Activated CD4-positive, alpha-beta T cell treated with anti-CD3 and anti-CD28 coated beads for 36 hours (primary cell): ENCODE measurements around the gene CRB1. TPM values are rescaled to one million over a fixed set of nuclear protein-coding genes. Genes with fewer than 3 reads are reported as not detected.
"Not testable (repeated sequence)": the region's sequence is repeated elsewhere in the genome, so short reads cannot be mapped to it uniquely, and the experiment has no call there.

Experiments
- ATAC-seq: fragments of 200-7000 bp; cut with Tn5 transposase; one replicate; pipeline ENCODE4 v1.10.0; 2021; ENCODE audit warnings: mild to moderate bottlenecking, moderate library complexity
- CTCF ChIA-PET: fragments of 350-600 bp; sonication (Branson Sonifier 250); formaldehyde crosslinking; loops from one replicate; lab custom pipeline; 2021; ENCODE audit warnings: antibody characterized with exemption; lab: Charles Lee
- POLR2A ChIA-PET: fragments of 350-600 bp; sonication (Branson Sonifier 250); formaldehyde crosslinking; loops from one replicate; lab custom pipeline; 2021; ENCODE audit warnings: antibody characterized with exemption, inconsistent platforms; lab: Charles Lee
- DNase-seq: peaks from one replicate; pipeline ENCODE4 v3.0.0-alpha.2; 2020
- H3K27ac Mint-ChIP-seq: one replicate; pipeline ENCODE4 v1.8.0; 2021; ENCODE audit warnings: mixed read lengths
- H3K27me3 Mint-ChIP-seq: one replicate; pipeline ENCODE4 v1.8.0; 2021; ENCODE audit warnings: mixed read lengths
- H3K36me3 Mint-ChIP-seq: one replicate; pipeline ENCODE4 v1.8.0; 2021; ENCODE audit warnings: low read depth, mixed read lengths
- H3K4me1 Mint-ChIP-seq: one replicate; pipeline ENCODE4 v1.8.0; 2021; ENCODE audit warnings: mixed read lengths
- H3K4me3 Mint-ChIP-seq: one replicate; pipeline ENCODE4 v1.8.0; 2021; ENCODE audit warnings: mild to moderate bottlenecking, moderate library complexity, mixed read lengths
- H3K9me3 Mint-ChIP-seq: one replicate; pipeline ENCODE4 v1.8.0; 2021; ENCODE audit warnings: low read depth, mixed read lengths
- intact Hi-C, 2 experiments: fragments of 100-400 bp; cut with DNase I in 1 of 2; cut with micrococcal nuclease in 1 of 2; formaldehyde crosslinking; loops; one replicate each; pipeline versions ENCODE4 v1.14.2 to v1.15.1; 2022 to 2024; cut with DNase I, micrococcal nuclease
- total RNA-seq, 2 experiments: library from RNA; stranded (reverse); gene quantifications; one replicate each; pipeline ENCODE4 v1.2.3, GENCODE V29; 2021

Gene CRB1
- total RNA-seq, 2 experiments from 2014 or later = 0.05 to 0.09 TPM

DNA sequence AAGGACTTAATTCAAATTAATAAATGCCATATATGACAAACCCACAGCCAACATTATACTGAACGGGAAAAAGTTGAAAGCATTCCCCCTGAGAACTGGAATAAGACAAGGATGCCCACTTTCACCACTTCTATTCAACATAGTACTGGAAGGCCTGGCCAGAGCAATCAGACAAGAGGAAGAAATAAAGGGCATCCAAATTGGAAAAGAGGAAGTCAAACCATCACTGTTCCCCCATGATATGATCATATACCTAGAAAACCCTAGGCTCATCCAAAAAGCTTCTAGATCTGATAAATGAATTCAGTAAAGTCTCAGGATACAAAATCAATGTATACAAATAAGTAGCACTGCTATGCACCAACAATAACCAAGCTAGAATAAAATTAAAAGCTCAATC is 223.5 kb downstream of the CRB1 start:
- H3K4me3 Mint-ChIP-seq, H3K9me3 Mint-ChIP-seq, DNase-seq, H3K27ac Mint-ChIP-seq, H3K36me3 Mint-ChIP-seq, H3K4me1 Mint-ChIP-seq, intact Hi-C loops, POLR2A ChIA-PET, H3K27me3 Mint-ChIP-seq, CTCF ChIA-PET, ATAC-seq: not testable (repeated sequence)

DNA sequence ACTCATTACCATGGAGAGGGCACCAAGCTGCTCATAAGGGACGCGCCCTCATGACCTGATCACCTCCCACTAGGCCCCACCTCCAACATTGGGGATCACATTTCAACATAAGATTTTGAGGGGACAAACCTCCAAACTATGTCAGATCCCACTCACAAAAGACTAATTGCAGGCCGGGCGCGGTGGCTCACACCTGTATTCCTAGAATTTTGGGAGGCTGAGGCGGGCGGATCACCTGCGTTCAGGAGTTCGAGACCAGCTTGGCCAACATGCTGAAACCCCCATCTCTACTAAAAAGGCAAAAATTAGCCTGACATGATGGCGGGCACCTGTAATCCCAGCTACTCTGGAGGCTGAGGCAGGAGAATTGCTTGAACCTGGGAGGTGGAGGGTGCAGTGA is 228.7 kb downstream of the CRB1 start:
- H3K4me3 Mint-ChIP-seq = no peak overlapping the region
- CTCF ChIA-PET = interaction anchor here (1.4 kb wide), 1 partner anchor 25 kb away, joined by 3 read pairs; no protein-coding TSS in a partner anchor
- POLR2A ChIA-PET = no interaction called here
- intact Hi-C loops = no loop called here
- no peaks in the 10 kb centered on the region for H3K9me3 Mint-ChIP-seq
- no peaks in the 10 kb centered on the region for H3K36me3 Mint-ChIP-seq
- DNase-seq (no peak), ATAC-seq (no peak)
- H3K27me3 Mint-ChIP-seq = no peaks in the 10 kb centered on the region
- no peaks in the 10 kb centered on the region for H3K4me1 Mint-ChIP-seq
- no peak overlapping the region for H3K27ac Mint-ChIP-seq

DNA sequence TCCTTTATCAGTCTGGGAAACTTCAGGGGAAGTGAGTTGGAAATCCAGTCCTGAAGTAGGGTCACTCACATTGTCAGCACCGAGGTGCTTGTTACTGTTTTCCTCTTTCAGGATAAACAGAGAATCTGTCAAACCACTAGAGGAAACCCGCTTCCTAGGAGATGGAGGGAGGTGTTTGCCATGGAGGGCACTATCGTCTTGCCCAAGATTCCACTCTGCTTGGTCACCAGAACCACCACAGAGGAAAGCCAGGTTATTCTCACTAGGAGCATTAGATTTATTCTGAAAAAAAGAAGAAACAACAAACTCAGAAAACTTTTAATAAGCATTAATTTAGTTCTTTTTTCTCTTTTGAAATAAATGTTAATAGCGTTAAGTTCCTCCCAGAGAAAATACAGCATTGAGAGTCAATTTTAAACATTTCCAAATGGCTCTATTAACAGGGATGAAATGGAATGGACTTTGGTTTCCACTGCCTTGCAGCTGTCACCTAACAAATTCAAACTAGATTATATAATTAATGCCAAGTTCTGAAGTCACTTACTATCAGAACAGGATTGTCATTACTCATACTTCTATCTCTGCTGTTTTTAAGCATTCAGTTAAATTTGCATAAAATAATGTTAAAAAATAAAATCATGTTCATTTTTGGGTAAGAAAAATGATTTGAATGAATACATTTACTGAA is 242.8 kb downstream of the CRB1 start:
- ATAC-seq = no peak
- H3K27ac Mint-ChIP-seq = no peak overlapping the region
- H3K36me3 Mint-ChIP-seq = no peaks in the 10 kb centered on the region
- H3K4me1 Mint-ChIP-seq = no peaks in the 10 kb centered on the region
- ChIA-PET CTCF (interaction anchor here (1.6 kb wide), 1 partner anchor 16 kb away, joined by 3 read pairs; no protein-coding TSS in a partner anchor), POLR2A (no interaction called here)
- H3K4me3 Mint-ChIP-seq = no peak overlapping the region
- H3K9me3 Mint-ChIP-seq = no peaks in the 10 kb centered on the region
- no peak for DNase-seq
- intact Hi-C loops = no loop called here
- no peaks in the 10 kb centered on the region for H3K27me3 Mint-ChIP-seq

DNA sequence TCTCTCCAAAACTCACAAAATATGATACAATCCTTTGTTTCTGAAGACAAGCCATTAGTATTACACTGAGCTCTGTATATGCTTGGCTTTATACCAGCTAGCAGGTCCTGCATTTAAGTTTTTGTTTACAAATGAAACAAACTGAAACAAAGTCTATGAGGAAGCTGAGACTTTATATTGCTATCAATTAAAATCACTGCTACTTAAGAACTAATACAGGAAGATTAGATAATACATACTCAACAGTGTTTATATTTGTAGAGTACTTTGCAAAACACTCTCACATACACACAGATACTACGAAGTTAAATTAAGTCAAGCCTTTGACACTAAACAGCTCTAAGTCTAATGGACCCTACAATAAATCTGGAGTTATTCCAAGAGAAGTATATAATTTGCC is 247.4 kb downstream of the CRB1 start:
- no peak overlapping the region for H3K27ac Mint-ChIP-seq
- ATAC-seq = no peak
- H3K4me1 Mint-ChIP-seq = no peaks in the 10 kb centered on the region
- no peak for DNase-seq
- intact Hi-C loops = loop anchor here in 1 of 2 experiments (5.0 kb wide), 1 partner anchor 333 kb away; no protein-coding TSS in a partner anchor
- CTCF ChIA-PET = interaction anchor here (1.0 to 1.1 kb wide), 2 partner anchors 10 to 388 kb away, joined by 3 read pairs; no protein-coding TSS in a partner anchor
- H3K27me3 Mint-ChIP-seq = no peaks in the 10 kb centered on the region
- H3K9me3 Mint-ChIP-seq = no peaks in the 10 kb centered on the region
- H3K4me3 Mint-ChIP-seq = no peak overlapping the region
- POLR2A ChIA-PET = no interaction called here
- no peaks in the 10 kb centered on the region for H3K36me3 Mint-ChIP-seq

DNA sequence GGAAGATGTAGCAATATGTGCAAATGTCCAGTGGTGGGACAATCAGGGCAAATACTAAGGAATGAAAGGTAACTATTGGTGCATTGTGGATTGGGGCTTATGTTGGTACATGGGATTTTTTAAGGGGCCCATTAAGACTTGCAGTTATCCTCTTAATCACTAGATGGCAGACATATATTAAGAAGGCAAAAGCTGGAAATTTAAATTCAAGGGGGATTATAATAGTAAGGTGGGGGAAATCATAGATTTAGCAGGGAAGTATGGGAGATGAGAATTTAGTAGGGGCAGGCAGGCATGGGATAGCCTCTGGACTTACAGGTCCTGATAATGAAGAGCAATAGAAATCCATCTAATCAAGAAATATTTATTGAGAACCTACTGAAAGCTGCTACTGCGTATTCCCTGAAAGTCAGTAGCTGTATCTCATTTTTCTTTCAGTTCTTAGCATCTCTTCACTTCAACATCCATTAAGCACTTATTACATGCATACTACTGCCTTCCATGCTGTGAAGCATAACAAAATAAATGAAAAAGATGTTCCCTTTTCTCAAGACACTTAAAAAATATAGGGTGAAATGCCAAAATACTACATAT is 251.8 kb downstream of the CRB1 start:
- DNase-seq (no peak), ATAC-seq (no peak)
- Mint-ChIP-seq H3K9me3 (no peaks in the 10 kb centered on the region), H3K4me1 (peaks cover 6% of the 10 kb centered on the region), H3K27ac (no peak overlapping the region), H3K27me3 (no peaks in the 10 kb centered on the region), H3K36me3 (no peaks in the 10 kb centered on the region), H3K4me3 (no peak overlapping the region)
- ChIA-PET POLR2A (no interaction called here), CTCF (interaction anchor here (0.7 to 2.5 kb wide), 13 partner anchors 16 to 424 kb away, joined by 3 to 20 read pairs (median 4); no protein-coding TSS in a partner anchor)
- intact Hi-C loops = loop anchor here (2.0 to 10.0 kb wide), 7 partner anchors 119 to 947 kb away; partner anchors contain the start of gene NEK7 (in 1 of the 2)

DNA sequence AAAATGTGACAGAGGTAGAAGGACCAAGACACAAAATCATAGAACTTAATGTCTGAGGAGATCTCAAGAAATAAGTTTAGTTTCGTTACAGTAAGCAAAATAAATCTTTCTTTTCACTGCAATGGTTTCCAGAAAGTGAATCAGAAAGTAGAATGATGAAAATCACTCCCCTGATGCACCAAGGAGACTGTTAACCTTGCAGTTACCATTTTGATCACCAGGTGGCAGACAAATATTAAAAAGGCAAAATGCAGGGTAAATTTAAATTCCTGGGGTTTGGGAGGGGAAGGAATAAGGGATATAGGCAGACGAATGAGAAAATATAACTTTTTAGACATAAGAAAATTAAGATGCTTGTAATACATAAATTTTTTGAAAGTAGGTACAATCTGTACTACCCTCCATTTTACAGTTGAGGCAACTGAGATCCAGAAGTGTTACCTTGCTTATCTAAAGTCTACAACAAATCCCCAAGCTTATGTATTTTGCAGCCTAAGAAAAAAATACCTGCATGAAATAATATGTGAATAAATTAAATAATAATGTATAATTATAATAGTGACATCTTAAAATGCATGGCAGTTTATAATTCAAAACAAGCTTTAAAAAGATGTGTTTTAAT is 253.2 kb downstream of the CRB1 start:
- Mint-ChIP-seq H3K27me3 (no peaks in the 10 kb centered on the region), H3K36me3 (no peaks in the 10 kb centered on the region), H3K4me3 (no peak overlapping the region), H3K9me3 (no peaks in the 10 kb centered on the region), H3K27ac (no peak overlapping the region), H3K4me1 (peaks cover 6% of the 10 kb centered on the region)
- DNase-seq = peak; percentile 13
- ChIA-PET POLR2A (no interaction called here), CTCF (interaction anchor here (0.8 to 2.4 kb wide), 15 partner anchors 9 to 407 kb away, joined by 3 to 15 read pairs (median 4); partner anchors contain the start of gene LHX9)
- peak; percentile 65 for ATAC-seq
- intact Hi-C loops = loop anchor here (1.0 to 10.0 kb wide), 7 partner anchors 120 to 946 kb away; partner anchors contain the start of gene NEK7 (in 1 of the 2)

DNA sequence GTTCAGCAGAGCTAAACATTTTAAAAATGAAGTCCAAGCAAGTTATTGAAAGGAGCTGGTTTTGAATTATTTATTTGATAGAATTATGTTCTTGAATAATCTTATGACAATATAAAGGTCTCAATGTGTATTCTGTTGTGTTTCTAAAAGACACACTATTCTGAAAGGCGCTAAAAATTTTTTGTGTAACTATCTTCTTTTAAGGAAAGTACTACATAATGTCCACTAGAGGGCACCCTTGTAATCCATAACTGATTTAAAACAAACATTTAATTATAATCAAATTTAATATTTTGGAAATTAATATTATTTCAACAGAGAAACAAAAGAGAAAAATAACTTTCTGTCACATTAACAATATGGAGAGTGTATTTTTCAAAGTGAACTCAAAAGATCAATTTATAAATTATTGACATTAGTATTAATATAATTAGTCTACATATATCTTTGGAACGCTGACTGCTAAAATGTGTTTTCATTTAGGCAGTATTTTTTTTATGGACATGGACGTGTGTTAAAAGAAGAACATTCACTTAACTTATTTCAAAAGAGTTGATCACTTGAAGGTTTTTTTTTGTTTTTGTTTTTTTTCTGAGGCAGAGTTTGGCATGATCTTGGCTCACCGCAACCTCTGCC is 258.8 kb downstream of the CRB1 start:
- no peaks in the 10 kb centered on the region for H3K9me3 Mint-ChIP-seq
- no peak overlapping the region for H3K4me3 Mint-ChIP-seq
- H3K36me3 Mint-ChIP-seq = no peaks in the 10 kb centered on the region
- ATAC-seq (no peak), DNase-seq (no peak)
- intact Hi-C loops = loop anchor here (1.0 to 10.0 kb wide), 3 partner anchors 342 to 938 kb away; no protein-coding TSS in a partner anchor
- ChIA-PET POLR2A (no interaction called here), CTCF (interaction anchor here (0.6 to 3.0 kb wide), 15 partner anchors 9 to 1176 kb away, joined by 3 to 20 read pairs (median 3); partner anchors contain the start of gene LHX9)
- H3K27ac Mint-ChIP-seq = no peak overlapping the region
- H3K4me1 Mint-ChIP-seq = no peaks in the 10 kb centered on the region
- no peaks in the 10 kb centered on the region for H3K27me3 Mint-ChIP-seq

Other genes starting within 250 kb of the CRB1 start
- gene F13B, start 201.0 kb upstream of the CRB1 start, total RNA-seq = not detected
- gene ASPM, start 121.6 kb upstream of the CRB1 start, total RNA-seq = 10 to 100 TPM; 47.8 to 49.5 TPM
- gene ZBTB41, start 67.0 kb upstream of the CRB1 start, total RNA-seq = 1 to 10 TPM; 5.0 to 5.1 TPM